Stimulated activated naive B cell treated with anti-CD40 and anti-IgM and Interleukin-4, amounts not matched to agents 10 μg/mL and 1 μg/mL and 100 μg/mL, for 72 hours (primary cell): ENCODE results near the gene ARHGAP8.
A peak's percentile ranks its signal among the peaks of the same experiment; 100 is the strongest.

Source experiments
- ATAC-seq, 2 donors: fragments of 150-1000 bp; cut with Tn5 transposase; replicated peaks; 2 replicates each; pipeline ENCODE4 v1.10.0; 2021; ENCODE audit warnings: moderate library complexity in 1 of 2
- DNase-seq: peaks from one replicate; pipeline ENCODE4 v3.0.0; 2021
- H3K27ac Mint-ChIP-seq: one replicate; pipeline ENCODE4 v1.8.0; 2022; ENCODE audit warnings: mild to moderate bottlenecking, mixed read lengths
- H3K27me3 Mint-ChIP-seq, 2 donors: one replicate each; pipeline ENCODE4 v1.8.0; 2022; ENCODE audit warnings: mixed read lengths in 2 of 2
- H3K36me3 Mint-ChIP-seq, 2 donors: one replicate each; pipeline ENCODE4 v1.8.0; 2022; ENCODE audit warnings: mixed read lengths in 2 of 2, mild to moderate bottlenecking in 1 of 2
- H3K4me1 Mint-ChIP-seq, 2 donors: one replicate each; pipeline ENCODE4 v1.8.0; 2022; ENCODE audit warnings: mixed read lengths in 2 of 2, mild to moderate bottlenecking in 1 of 2
- H3K4me3 Mint-ChIP-seq, 2 donors: one replicate each; pipeline ENCODE4 v1.8.0; 2022; ENCODE audit warnings: mild to moderate bottlenecking in 2 of 2, mixed read lengths in 2 of 2, moderate library complexity in 1 of 2
- H3K9me3 Mint-ChIP-seq, 2 donors: one replicate each; pipeline ENCODE4 v1.8.0; 2022; ENCODE audit warnings: mixed read lengths in 2 of 2, mild to moderate bottlenecking in 1 of 2

Gene ARHGAP8

GRCh38 chr22:44752285-44753188 is at the start of gene ARHGAP8:
TSS of gene ARHGAP8 (plus strand) at chr22:44752575. CDS start at chr22:44786528, 33,953 bp downstream.
- no peaks in the 10 kb centered on the region for H3K9me3 Mint-ChIP-seq
- peak within 1 kb of the TSS; percentile 79 to 83 for H3K4me3 Mint-ChIP-seq
- peak; percentile 23 to 34 for ATAC-seq
- peak within 1 kb of the TSS; percentile 25 for H3K27ac Mint-ChIP-seq
- H3K4me1 Mint-ChIP-seq, result peaks cover 2 to 10% of the 10 kb centered on the region in 2 donors
- peaks cover 39 to 75% of the 10 kb centered on the region in 2 donors for H3K27me3 Mint-ChIP-seq
- no peaks in the 10 kb centered on the region for H3K36me3 Mint-ChIP-seq
- no peak for DNase-seq

GRCh38 chr22:44703255-44703870 is 49.0 kb upstream of the ARHGAP8 start:
- DNase-seq (no peak), ATAC-seq (no peak)
- peak overlapping the region; percentile 78 to 84 for H3K4me3 Mint-ChIP-seq
- H3K27me3 Mint-ChIP-seq, result peaks cover 0 to 10% of the 10 kb centered on the region in 2 donors
- no peak overlapping the region for H3K27ac Mint-ChIP-seq
- no peaks in the 10 kb centered on the region for H3K9me3 Mint-ChIP-seq
- H3K4me1 Mint-ChIP-seq, result peaks cover 21 to 27% of the 10 kb centered on the region in 2 donors
- H3K36me3 Mint-ChIP-seq, result peaks cover 9 to 11% of the 10 kb centered on the region in 2 donors

GRCh38 chr22:44704159-44705021 is 48.0 kb upstream of the ARHGAP8 start:
- DNase-seq, result no peak
- Mint-ChIP-seq H3K27ac (no peak overlapping the region), H3K4me3 (peak overlapping the region in 1 of 2 donors; percentile 16), H3K9me3 (no peaks in the 10 kb centered on the region), H3K36me3 (peaks cover 9 to 11% of the 10 kb centered on the region in 2 donors), H3K27me3 (no peaks in the 10 kb centered on the region), H3K4me1 (peaks cover 22 to 32% of the 10 kb centered on the region in 2 donors)
- no peak for ATAC-seq

- Mint-ChIP-seq H3K4me1 (peaks cover 24 to 34% of the 10 kb centered on the region in 2 donors), H3K27me3 (no peaks in the 10 kb centered on the region), H3K9me3 (no peaks in the 10 kb centered on the region), H3K27ac (no peak overlapping the region), H3K4me3 (no peak overlapping the region), H3K36me3 (peaks cover 9 to 11% of the 10 kb centered on the region in 2 donors)
- ATAC-seq (no peak), DNase-seq (no peak)
Measured at GRCh38 chr22:44705022-44705297, 47.4 kb upstream of the ARHGAP8 start.

- H3K4me1 Mint-ChIP-seq, result peaks cover 38 to 47% of the 10 kb centered on the region in 2 donors
- no peak overlapping the region for H3K4me3 Mint-ChIP-seq
- no peak for DNase-seq
- H3K9me3 Mint-ChIP-seq, result no peaks in the 10 kb centered on the region
- no peaks in the 10 kb centered on the region for H3K27me3 Mint-ChIP-seq
- H3K36me3 Mint-ChIP-seq, result peaks cover 9 to 11% of the 10 kb centered on the region in 2 donors
- no peak for ATAC-seq
- no peak overlapping the region for H3K27ac Mint-ChIP-seq
Measured at GRCh38 chr22:44706488-44706887, 45.9 kb upstream of the ARHGAP8 start.

GRCh38 chr22:44707178-44707577 is 45.2 kb upstream of the ARHGAP8 start:
- DNase-seq (no peak), ATAC-seq (no peak)
- Mint-ChIP-seq H3K9me3 (no peaks in the 10 kb centered on the region), H3K27me3 (no peaks in the 10 kb centered on the region), H3K27ac (no peak overlapping the region), H3K4me3 (no peak overlapping the region), H3K4me1 (peaks cover 36 to 51% of the 10 kb centered on the region in 2 donors), H3K36me3 (peaks cover 9 to 11% of the 10 kb centered on the region in 2 donors)

- no peak overlapping the region for H3K27ac Mint-ChIP-seq
- H3K36me3 Mint-ChIP-seq, result peaks cover 9 to 11% of the 10 kb centered on the region in 2 donors
- no peak overlapping the region for H3K4me3 Mint-ChIP-seq
- H3K4me1 Mint-ChIP-seq, result peaks cover 39 to 51% of the 10 kb centered on the region in 2 donors
- H3K9me3 Mint-ChIP-seq, result no peaks in the 10 kb centered on the region
- no peak for ATAC-seq
- no peak for DNase-seq
- no peaks in the 10 kb centered on the region for H3K27me3 Mint-ChIP-seq
Measured at GRCh38 chr22:44707752-44708151, 44.6 kb upstream of the ARHGAP8 start.

GRCh38 chr22:44709881-44710392 is 42.4 kb upstream of the ARHGAP8 start:
- peak overlapping the region; percentile 58 to 73 for H3K4me3 Mint-ChIP-seq
- peaks cover 9 to 13% of the 10 kb centered on the region in 2 donors for H3K36me3 Mint-ChIP-seq
- no peak for DNase-seq
- H3K27me3 Mint-ChIP-seq, result no peaks in the 10 kb centered on the region
- no peak for ATAC-seq
- H3K9me3 Mint-ChIP-seq, result no peaks in the 10 kb centered on the region
- H3K4me1 Mint-ChIP-seq, result peaks cover 32 to 41% of the 10 kb centered on the region in 2 donors
- peak overlapping the region; percentile 95 for H3K27ac Mint-ChIP-seq

- Mint-ChIP-seq H3K9me3 (no peaks in the 10 kb centered on the region), H3K4me3 (peak overlapping the region; percentile 58 to 73), H3K27ac (peak overlapping the region; percentile 95), H3K4me1 (peaks cover 31 to 41% of the 10 kb centered on the region in 2 donors), H3K27me3 (no peaks in the 10 kb centered on the region), H3K36me3 (peaks cover 5 to 9% of the 10 kb centered on the region in 2 donors)
- DNase-seq (peak; percentile 20), ATAC-seq (peak; percentile 81 to 85)
Measured at GRCh38 chr22:44710474-44711240, 41.7 kb upstream of the ARHGAP8 start.

GRCh38 chr22:44711241-44711560 is 41.2 kb upstream of the ARHGAP8 start:
- Mint-ChIP-seq H3K27me3 (no peaks in the 10 kb centered on the region), H3K4me1 (peaks cover 31 to 41% of the 10 kb centered on the region in 2 donors), H3K4me3 (peak overlapping the region in 1 of 2 donors; percentile 53), H3K27ac (peak overlapping the region; percentile 95), H3K36me3 (peaks cover 5 to 9% of the 10 kb centered on the region in 2 donors), H3K9me3 (no peaks in the 10 kb centered on the region)
- ATAC-seq (no peak), DNase-seq (no peak)

GRCh38 chr22:44711690-44712555 is 40.5 kb upstream of the ARHGAP8 start:
- H3K27ac Mint-ChIP-seq, result peak overlapping the region; percentile 95
- H3K9me3 Mint-ChIP-seq, result no peaks in the 10 kb centered on the region
- ATAC-seq, result no peak

GRCh38 chr22:44712962-44713361 is 39.4 kb upstream of the ARHGAP8 start:
- Mint-ChIP-seq H3K27me3 (no peaks in the 10 kb centered on the region), H3K9me3 (no peaks in the 10 kb centered on the region), H3K4me1 (peaks cover 28 to 32% of the 10 kb centered on the region in 2 donors), H3K27ac (no peak overlapping the region), H3K36me3 (peaks cover 3 to 7% of the 10 kb centered on the region in 2 donors), H3K4me3 (no peak overlapping the region)
- ATAC-seq (no peak), DNase-seq (no peak)

More at GRCh38 chr22:44711690-44712555, 40.5 kb upstream of the ARHGAP8 start:
- Mint-ChIP-seq H3K4me1 (peaks cover 30 to 41% of the 10 kb centered on the region in 2 donors), H3K4me3 (no peak overlapping the region), H3K36me3 (peaks cover 5 to 9% of the 10 kb centered on the region in 2 donors), H3K27me3 (no peaks in the 10 kb centered on the region)
- no peak for DNase-seq
